ENCODE results near the gene PTCH2. TPM values are rescaled to one million over a fixed set of nuclear protein-coding genes. Genes with fewer than 3 reads are reported as not detected.
"Not testable (repeated sequence)": the region's sequence is repeated elsewhere in the genome, so short reads cannot be mapped to it uniquely, and the experiment has no call there.

PTCH2 gene
- total RNA-seq, 1 donor from 2014 or later: 1.0 TPM

- H3K4me3 ChIP-seq: no peak overlapping the region
- H3K9me3 ChIP-seq: no peaks in the 10 kb centered on the region
- no peaks in the 10 kb centered on the region for H3K36me3 ChIP-seq
- no peak for DNase-seq
- no peak overlapping the region for H3K27ac ChIP-seq
- H3K4me1 ChIP-seq: peaks cover 26% of the 10 kb centered on the region
- H3K27me3 ChIP-seq (ENCODE audit: low read depth): no peaks in the 10 kb centered on the region
- intact Hi-C loops (cut with DNase I): no loop called here
- no peak for ATAC-seq
- TF ChIP-seq CTCF (IDR thresholded peaks at IDR 0.05): no peak
These were observed 14.1 kb downstream of the PTCH2 start for GRCh38 chr1:44828841-44829440.

GRCh38 chr1:44828003-44828651, 14.9 kb downstream of the PTCH2 start:
- Histone ChIP-seq H3K36me3 (no peaks in the 10 kb centered on the region), H3K27ac (no peak overlapping the region), H3K27me3 (ENCODE audit: low read depth) (no peaks in the 10 kb centered on the region), H3K4me3 (no peak overlapping the region), H3K4me1 (peaks cover 26% of the 10 kb centered on the region), H3K9me3 (no peaks in the 10 kb centered on the region)
- ATAC-seq (no peak), DNase-seq (no peak)
- no peak for TF ChIP-seq CTCF (IDR thresholded peaks at IDR 0.05)
- intact Hi-C loops (cut with DNase I): no loop called here

GRCh38 chr1:44827197-44828002, 15.7 kb downstream of the PTCH2 start:
- intact Hi-C loops (cut with DNase I): no loop called here
- DNase-seq: no peak

GRCh38 chr1:44826375-44827196, 16.5 kb downstream of the PTCH2 start:
- peak; percentile 79 for DNase-seq
- Histone ChIP-seq H3K36me3 (no peaks in the 10 kb centered on the region), H3K4me1 (peaks cover 23% of the 10 kb centered on the region), H3K4me3 (peak overlapping the region; percentile 17), H3K9me3 (no peaks in the 10 kb centered on the region), H3K27me3 (ENCODE audit: low read depth) (no peaks in the 10 kb centered on the region), H3K27ac (peak overlapping the region; percentile 72)
- ATAC-seq: peak; percentile 64 to 81
- no peak for TF ChIP-seq CTCF (IDR thresholded peaks at IDR 0.05)
- intact Hi-C loops (cut with DNase I): no loop called here

More at GRCh38 chr1:44827197-44828002, 15.7 kb downstream of the PTCH2 start:
- no peak for TF ChIP-seq CTCF (IDR thresholded peaks at IDR 0.05)
- no peaks in the 10 kb centered on the region for H3K36me3 ChIP-seq
- H3K27ac ChIP-seq: peak overlapping the region; percentile 72
- H3K4me3 ChIP-seq: no peak overlapping the region
- no peaks in the 10 kb centered on the region for H3K27me3 ChIP-seq (ENCODE audit: low read depth)
- ATAC-seq: no peak
- peaks cover 26% of the 10 kb centered on the region for H3K4me1 ChIP-seq
- H3K9me3 ChIP-seq: no peaks in the 10 kb centered on the region

GRCh38 chr1:44824392-44824791, 18.7 kb downstream of the PTCH2 start:
- H3K36me3 ChIP-seq; H3K9me3 ChIP-seq; DNase-seq; ATAC-seq; H3K27ac ChIP-seq; H3K27me3 ChIP-seq (ENCODE audit: low read depth); intact Hi-C loops (cut with DNase I); H3K4me3 ChIP-seq: not testable (repeated sequence)
- peaks cover 18% of the 10 kb centered on the region for H3K4me1 ChIP-seq
